ENCODE measurements around the gene ORC6.
"Not testable (repeated sequence)": the region's sequence is repeated elsewhere in the genome, so short reads cannot be mapped to it uniquely, and the experiment has no call there.

The ORC6 gene

GRCh38 chr16:46689365-46690280 is at the start of gene ORC6:
ORC6 (plus strand) TSS chr16:46689659; CDS start chr16:46689706, 47 bp downstream.
- Histone ChIP-seq H3K9me3 (ENCODE audit: control insufficient read depth, low read length) (no peaks in the 10 kb centered on the region), H3K9ac (ENCODE audit: low read length) (peak within 1 kb of the TSS; percentile 86), H3K27me3 (ENCODE audit: control insufficient read depth, insufficient read depth, low read length) (no peaks in the 10 kb centered on the region), H3K4me1 (ENCODE audit: control insufficient read depth, insufficient read depth, low read length) (peaks cover 30% of the 10 kb centered on the region), H3K4me3 (ENCODE audit: low read length) (peak within 1 kb of the TSS; percentile 68), H3K36me3 (ENCODE audit: control insufficient read depth, insufficient read depth, low read length) (no peaks in the 10 kb centered on the region)

GRCh38 chr16:46648656-46649055 is 40.8 kb upstream of the ORC6 start:
- Histone ChIP-seq H3K4me3 (ENCODE audit: low read length) (no peak overlapping the region), H3K9ac (ENCODE audit: low read length) (no peak overlapping the region)

GRCh38 chr16:46649588-46650253 is 39.7 kb upstream of the ORC6 start:
- no peaks in the 10 kb centered on the region for H3K4me1 ChIP-seq (ENCODE audit: control insufficient read depth, insufficient read depth, low read length)
- no peak overlapping the region for H3K9ac ChIP-seq (ENCODE audit: low read length)
- H3K4me3 ChIP-seq (ENCODE audit: low read length), result no peak overlapping the region
- H3K36me3 ChIP-seq (ENCODE audit: control insufficient read depth, insufficient read depth, low read length), result no peaks in the 10 kb centered on the region
- H3K27me3 ChIP-seq (ENCODE audit: control insufficient read depth, insufficient read depth, low read length), result no peaks in the 10 kb centered on the region
- H3K9me3 ChIP-seq (ENCODE audit: control insufficient read depth, low read length), result no peaks in the 10 kb centered on the region

More at GRCh38 chr16:46648656-46649055, 40.8 kb upstream of the ORC6 start:
- Histone ChIP-seq H3K27me3 (ENCODE audit: control insufficient read depth, insufficient read depth, low read length) (no peaks in the 10 kb centered on the region), H3K36me3 (ENCODE audit: control insufficient read depth, insufficient read depth, low read length) (no peaks in the 10 kb centered on the region), H3K9me3 (ENCODE audit: control insufficient read depth, low read length) (no peaks in the 10 kb centered on the region), H3K4me1 (ENCODE audit: control insufficient read depth, insufficient read depth, low read length) (no peaks in the 10 kb centered on the region)

- Histone ChIP-seq H3K4me1 (ENCODE audit: control insufficient read depth, insufficient read depth, low read length) (no peaks in the 10 kb centered on the region), H3K27me3 (ENCODE audit: control insufficient read depth, insufficient read depth, low read length) (no peaks in the 10 kb centered on the region), H3K9me3 (ENCODE audit: control insufficient read depth, low read length) (no peaks in the 10 kb centered on the region), H3K9ac (ENCODE audit: low read length) (no peak overlapping the region), H3K4me3 (ENCODE audit: low read length) (no peak overlapping the region), H3K36me3 (ENCODE audit: control insufficient read depth, insufficient read depth, low read length) (no peaks in the 10 kb centered on the region)
Measured at GRCh38 chr16:46650254-46650623, 39.2 kb upstream of the ORC6 start.

GRCh38 chr16:46651305-46651704 is 38.2 kb upstream of the ORC6 start:
- no peaks in the 10 kb centered on the region for H3K27me3 ChIP-seq (ENCODE audit: control insufficient read depth, insufficient read depth, low read length)
- H3K36me3 ChIP-seq (ENCODE audit: control insufficient read depth, insufficient read depth, low read length), result no peaks in the 10 kb centered on the region

GRCh38 chr16:46658925-46659324 is 30.5 kb upstream of the ORC6 start:
- H3K9me3 ChIP-seq (ENCODE audit: control insufficient read depth, low read length), result no peaks in the 10 kb centered on the region
- no peaks in the 10 kb centered on the region for H3K27me3 ChIP-seq (ENCODE audit: control insufficient read depth, insufficient read depth, low read length)
- H3K4me3 ChIP-seq (ENCODE audit: low read length), result no peak overlapping the region
- H3K9ac ChIP-seq (ENCODE audit: low read length), result no peak overlapping the region
- no peaks in the 10 kb centered on the region for H3K4me1 ChIP-seq (ENCODE audit: control insufficient read depth, insufficient read depth, low read length)
- H3K36me3 ChIP-seq (ENCODE audit: control insufficient read depth, insufficient read depth, low read length), result peaks cover 11% of the 10 kb centered on the region

More at GRCh38 chr16:46651305-46651704, 38.2 kb upstream of the ORC6 start:
- Histone ChIP-seq H3K4me1 (ENCODE audit: control insufficient read depth, insufficient read depth, low read length) (no peaks in the 10 kb centered on the region), H3K9ac (ENCODE audit: low read length) (no peak overlapping the region), H3K9me3 (ENCODE audit: control insufficient read depth, low read length) (no peaks in the 10 kb centered on the region), H3K4me3 (ENCODE audit: low read length) (no peak overlapping the region)

- Histone ChIP-seq H3K9ac (ENCODE audit: low read length) (no peak overlapping the region), H3K9me3 (ENCODE audit: control insufficient read depth, low read length) (no peaks in the 10 kb centered on the region), H3K4me3 (ENCODE audit: low read length) (no peak overlapping the region), H3K4me1 (ENCODE audit: control insufficient read depth, insufficient read depth, low read length) (no peaks in the 10 kb centered on the region), H3K36me3 (ENCODE audit: control insufficient read depth, insufficient read depth, low read length) (peaks cover 11% of the 10 kb centered on the region), H3K27me3 (ENCODE audit: control insufficient read depth, insufficient read depth, low read length) (no peaks in the 10 kb centered on the region)
Measured at GRCh38 chr16:46662123-46662522, 27.3 kb upstream of the ORC6 start.

GRCh38 chr16:46673320-46674013 is 16.0 kb upstream of the ORC6 start:
- Histone ChIP-seq H3K4me3 (ENCODE audit: low read length) (no peak overlapping the region), H3K9ac (ENCODE audit: low read length) (no peak overlapping the region), H3K36me3 (ENCODE audit: control insufficient read depth, insufficient read depth, low read length) (no peaks in the 10 kb centered on the region), H3K4me1 (ENCODE audit: control insufficient read depth, insufficient read depth, low read length) (no peaks in the 10 kb centered on the region), H3K9me3 (ENCODE audit: control insufficient read depth, low read length) (no peaks in the 10 kb centered on the region), H3K27me3 (ENCODE audit: control insufficient read depth, insufficient read depth, low read length) (no peaks in the 10 kb centered on the region)

- not testable (repeated sequence) for H3K9ac ChIP-seq (ENCODE audit: low read length); H3K4me1 ChIP-seq (ENCODE audit: control insufficient read depth, insufficient read depth, low read length); H3K36me3 ChIP-seq (ENCODE audit: control insufficient read depth, insufficient read depth, low read length); H3K4me3 ChIP-seq (ENCODE audit: low read length); H3K9me3 ChIP-seq (ENCODE audit: control insufficient read depth, low read length); H3K27me3 ChIP-seq (ENCODE audit: control insufficient read depth, insufficient read depth, low read length)
Measured at GRCh38 chr16:46677943-46678342, 11.5 kb upstream of the ORC6 start.

- H3K36me3 ChIP-seq (ENCODE audit: control insufficient read depth, insufficient read depth, low read length); H3K9ac ChIP-seq (ENCODE audit: low read length); H3K27me3 ChIP-seq (ENCODE audit: control insufficient read depth, insufficient read depth, low read length): not testable (repeated sequence)
Measured at GRCh38 chr16:46681867-46682266, 7.6 kb upstream of the ORC6 start.

GRCh38 chr16:46686815-46687473 is 2.5 kb upstream of the ORC6 start:
- Histone ChIP-seq H3K4me1 (ENCODE audit: control insufficient read depth, insufficient read depth, low read length) (peaks cover 36% of the 10 kb centered on the region), H3K4me3 (ENCODE audit: low read length) (no peak overlapping the region), H3K9me3 (ENCODE audit: control insufficient read depth, low read length) (no peaks in the 10 kb centered on the region), H3K27me3 (ENCODE audit: control insufficient read depth, insufficient read depth, low read length) (no peaks in the 10 kb centered on the region), H3K9ac (ENCODE audit: low read length) (no peak overlapping the region), H3K36me3 (ENCODE audit: control insufficient read depth, insufficient read depth, low read length) (no peaks in the 10 kb centered on the region)

More at GRCh38 chr16:46681867-46682266, 7.6 kb upstream of the ORC6 start:
- peaks cover 17% of the 10 kb centered on the region for H3K4me1 ChIP-seq (ENCODE audit: control insufficient read depth, insufficient read depth, low read length)
- not testable (repeated sequence) for H3K9me3 ChIP-seq (ENCODE audit: control insufficient read depth, low read length); H3K4me3 ChIP-seq (ENCODE audit: low read length)
